HUES6 (cell line): Measurements from ENCODE around the gene ZMIZ2.

Experiments used
- H3K27ac ChIP-seq: 2 replicates; pipeline ENCODE4 v1.7.0; 2013; ENCODE audit warnings: low read depth, mild to moderate bottlenecking, low read length, inconsistent platforms
- H3K27me3 ChIP-seq: 2 replicates; pipeline ENCODE4 v1.6.1; 2013; ENCODE audit warnings: low read length; ENCODE audit not compliant: control insufficient read depth, insufficient read depth
- H3K36me3 ChIP-seq: 2 replicates; pipeline ENCODE4 v1.6.1; 2013; ENCODE audit warnings: low read length; ENCODE audit not compliant: control insufficient read depth, insufficient read depth
- H3K4me1 ChIP-seq: 2 replicates; pipeline ENCODE4 v1.6.1; 2013; ENCODE audit warnings: low read length; ENCODE audit not compliant: control insufficient read depth, insufficient read depth
- H3K4me3 ChIP-seq: 2 replicates; pipeline ENCODE4 v1.5.1; 2013; ENCODE audit warnings: low read depth, low read length
- H3K9ac ChIP-seq: one replicate; pipeline ENCODE4 v1.6.1; 2013; ENCODE audit warnings: mild to moderate bottlenecking, low read length
- H3K9me3 ChIP-seq: 2 replicates; pipeline ENCODE4 v1.6.1; 2013; ENCODE audit warnings: low read depth, low read length; ENCODE audit not compliant: control insufficient read depth, insufficient read depth

The ZMIZ2 gene

DNA sequence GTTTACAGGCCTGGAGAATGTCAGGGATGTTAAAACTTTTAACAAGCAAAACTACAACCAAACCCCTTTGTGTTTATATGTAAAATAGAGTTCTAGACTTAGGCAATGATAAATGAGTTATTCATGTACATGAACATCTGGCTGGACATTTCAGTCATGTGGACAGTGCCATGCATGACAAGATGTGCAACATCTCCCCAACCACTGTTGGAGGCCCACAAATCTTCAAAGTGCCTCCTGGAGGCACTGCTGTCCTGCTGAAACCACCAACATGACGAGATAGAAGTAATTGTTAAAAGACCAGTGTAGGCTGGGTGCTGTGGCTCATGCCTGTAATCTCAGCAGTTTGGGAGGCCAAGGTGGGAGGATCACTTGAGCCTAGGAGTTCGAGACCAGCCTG is 66.3 kb downstream of the ZMIZ2 start:
- H3K27me3 ChIP-seq = no peaks in the 10 kb centered on the region
- no peak overlapping the region for H3K9ac ChIP-seq
- no peaks in the 10 kb centered on the region for H3K36me3 ChIP-seq
- H3K9me3 ChIP-seq = no peaks in the 10 kb centered on the region
- H3K27ac ChIP-seq = no peak overlapping the region
- no peak overlapping the region for H3K4me3 ChIP-seq
- H3K4me1 ChIP-seq = no peaks in the 10 kb centered on the region

DNA sequence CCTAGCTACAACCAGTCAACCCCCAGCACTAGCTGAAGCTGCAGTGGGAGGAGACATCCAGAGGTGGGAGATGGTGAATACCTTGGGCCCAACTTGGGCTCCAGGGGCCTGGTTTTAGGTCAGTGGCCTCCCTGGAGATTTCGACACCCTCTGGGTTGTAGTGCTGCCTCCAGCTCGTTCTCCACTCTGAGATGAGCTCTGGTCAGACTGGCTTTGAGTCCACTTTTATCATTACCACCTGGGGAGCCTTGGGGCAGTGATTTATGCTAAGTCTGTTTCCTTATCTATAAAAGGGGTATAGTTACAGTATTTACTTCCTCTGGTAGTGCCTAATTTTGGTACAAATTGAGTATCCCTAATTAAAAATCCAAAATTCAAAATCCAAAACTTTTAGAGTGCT is 70.6 kb downstream of the ZMIZ2 start:
- H3K27ac ChIP-seq = no peak overlapping the region
- H3K27me3 ChIP-seq = no peaks in the 10 kb centered on the region
- peaks cover 7% of the 10 kb centered on the region for H3K4me1 ChIP-seq
- no peaks in the 10 kb centered on the region for H3K9me3 ChIP-seq
- H3K9ac ChIP-seq = no peak overlapping the region
- H3K4me3 ChIP-seq = no peak overlapping the region
- H3K36me3 ChIP-seq = no peaks in the 10 kb centered on the region
